NCI-H1092 (cell line): ENCODE data around the gene MGLL.
"Not testable (repeated sequence)": the region's sequence is repeated elsewhere in the genome, so short reads cannot be mapped to it uniquely, and the experiment has no call there.

Experiments
- DNase-seq: peaks from one replicate; lab custom pipeline; 2025; lab: John Stamatoyannopoulos, UW

Gene MGLL

GRCh38 chr3:127707851-127708411, 114.4 kb downstream of the MGLL start:
- no peak for DNase-seq

- no peak for DNase-seq
Observed at GRCh38 chr3:127706785-127707351, 115.4 kb downstream of the MGLL start.

GRCh38 chr3:127706312-127706711, 116.0 kb downstream of the MGLL start:
- no peak for DNase-seq

GRCh38 chr3:127704840-127705239, 117.5 kb downstream of the MGLL start:
- DNase-seq: not testable (repeated sequence)

GRCh38 chr3:127702151-127702578, 120.2 kb downstream of the MGLL start:
- no peak for DNase-seq

- no peak for DNase-seq
Observed at GRCh38 chr3:127701280-127701911, 120.9 kb downstream of the MGLL start.

GRCh38 chr3:127700406-127700805, 121.9 kb downstream of the MGLL start:
- no peak for DNase-seq

- no peak for DNase-seq
Observed at GRCh38 chr3:127699416-127700300, 122.7 kb downstream of the MGLL start.

- DNase-seq: no peak
Observed at GRCh38 chr3:127698691-127699415, 123.5 kb downstream of the MGLL start.

GRCh38 chr3:127698286-127698685, 124.0 kb downstream of the MGLL start:
- no peak for DNase-seq

GRCh38 chr3:127697551-127698240, 124.6 kb downstream of the MGLL start:
- DNase-seq: peak; percentile 88

GRCh38 chr3:127694467-127695215, 127.7 kb downstream of the MGLL start:
- peak; percentile 66 for DNase-seq

GRCh38 chr3:127693336-127693843, 128.9 kb downstream of the MGLL start:
- no peak for DNase-seq

- no peak for DNase-seq
Observed at GRCh38 chr3:127692501-127693335, 129.6 kb downstream of the MGLL start.

- no peak for DNase-seq
Observed at GRCh38 chr3:127691974-127692373, 130.3 kb downstream of the MGLL start.

GRCh38 chr3:127691489-127691888, 130.8 kb downstream of the MGLL start:
- DNase-seq: no peak

GRCh38 chr3:127690823-127691452, 131.4 kb downstream of the MGLL start:
- no peak for DNase-seq

GRCh38 chr3:127690106-127690505, 132.2 kb downstream of the MGLL start:
- DNase-seq: no peak

- no peak for DNase-seq
Observed at GRCh38 chr3:127689266-127689860, 133.0 kb downstream of the MGLL start.
